GM12878 (cell line): ENCODE data around the gene ASAP3. TPM values are rescaled to one million over a fixed set of nuclear protein-coding genes. Genes with fewer than 3 reads are reported as not detected.

Experiments
- ASH2L ChIP-seq: fragments of 300-600, 200-600 bp; sonication (generic); IDR thresholded peaks from 2 replicates; pipeline ENCODE4 v1.6.1; 2017; ENCODE audit warnings: low read depth, mild to moderate bottlenecking, borderline replicate concordance
- ATF3 ChIP-seq: IDR thresholded peaks from 2 replicates; pipeline ENCODE4 v1.6.1; 2011; ENCODE audit warnings: low read depth, mild to moderate bottlenecking, low read length, moderate library complexity, borderline replicate concordance; ENCODE audit errors: extremely low read depth
- CEBPB ChIP-seq, 2 experiments: fragments of 150-350 bp in 1 of 2; IDR thresholded peaks; 2 replicates each; pipeline ENCODE4 v1.6.1; 2012 to 2014; ENCODE audit warnings: low read depth in 2 of 2, low read length in 2 of 2, borderline replicate concordance in 1 of 2, inconsistent platforms in 1 of 2
- EED ChIP-seq: sonication (generic); IDR thresholded peaks from 2 replicates; pipeline ENCODE4 v1.6.1; 2016; ENCODE audit warnings: antibody characterized with exemption, low read depth
- EP300 ChIP-seq, 2 experiments: fragments of 150-350 bp in 1 of 2; IDR thresholded peaks; 2 replicates each; pipeline ENCODE4 v1.6.1; 2011 to 2012; ENCODE audit warnings: low read depth in 2 of 2, low read length in 2 of 2, borderline replicate concordance in 1 of 2, improper control_type of control experiment in 1 of 2, inconsistent platforms in 1 of 2; ENCODE audit not compliant: control insufficient read depth in 1 of 2
- ETV6 ChIP-seq, 2 experiments: fragments of 450-650 bp in 1 of 2; IDR thresholded peaks in 1 of 2; conservative IDR thresholded peaks in 1 of 2; 2 replicates each; pipeline ENCODE4 v1.6.1; 2014; ENCODE audit warnings: antibody characterized with exemption in 1 of 2, borderline replicate concordance in 1 of 2, low read depth in 1 of 2, mild to moderate bottlenecking in 1 of 2, moderate library complexity in 1 of 2
- JUNB ChIP-seq: IDR thresholded peaks from 2 replicates; pipeline ENCODE4 v1.6.1; 2016; ENCODE audit warnings: antibody characterized with exemption, mild to moderate bottlenecking
- NFIC ChIP-seq: IDR thresholded peaks from 2 replicates; pipeline ENCODE4 v1.6.1; 2012; ENCODE audit warnings: low read depth, mild to moderate bottlenecking, inconsistent platforms, low read length, moderate library complexity
- PKNOX1 ChIP-seq: fragments of 450-650 bp; IDR thresholded peaks from 2 replicates; pipeline ENCODE4 v1.6.1; 2016; ENCODE audit warnings: mild to moderate bottlenecking
- RAD51 ChIP-seq: fragments of 450-650 bp; IDR thresholded peaks from 2 replicates; pipeline ENCODE4 v1.6.1; 2016; ENCODE audit warnings: moderate library complexity, mild to moderate bottlenecking, inconsistent platforms
- RB1 ChIP-seq: fragments of 450-650 bp; formaldehyde crosslinking; IDR thresholded peaks from 2 replicates; pipeline ENCODE4 v1.6.1; 2017; ENCODE audit warnings: mild to moderate bottlenecking, borderline replicate concordance
- SMAD1 ChIP-seq: fragments of 450-650 bp; IDR thresholded peaks from 2 replicates; pipeline ENCODE4 v1.6.1; 2018; ENCODE audit warnings: mild to moderate bottlenecking, low read depth; ENCODE audit not compliant: partially characterized antibody
- SMAD5 ChIP-seq: IDR thresholded peaks from 2 replicates; pipeline ENCODE4 v1.6.1; 2016; ENCODE audit warnings: antibody characterized with exemption, low read depth
- SMARCA5 ChIP-seq: fragments of 450-650 bp; IDR thresholded peaks from 2 replicates; pipeline ENCODE4 v1.6.1; 2017; ENCODE audit warnings: mild to moderate bottlenecking
- SPI1 ChIP-seq: IDR thresholded peaks from 2 replicates; pipeline ENCODE4 v1.6.1; 2011; ENCODE audit warnings: low read depth, mild to moderate bottlenecking, low read length, moderate library complexity, borderline replicate concordance; ENCODE audit not compliant: insufficient read depth
- SRF ChIP-seq, 2 experiments: IDR thresholded peaks; 2 replicates each; pipeline ENCODE4 v1.6.1; 2011; ENCODE audit warnings: low read depth in 2 of 2, low read length in 2 of 2, mild to moderate bottlenecking in 1 of 2, moderate library complexity in 1 of 2
- STAT3 ChIP-seq: IDR thresholded peaks from 2 replicates; pipeline ENCODE4 v1.6.1; 2011; ENCODE audit warnings: low read depth, low read length, improper control_type of control experiment
- TARDBP ChIP-seq: IDR thresholded peaks from 2 replicates; pipeline ENCODE4 v1.6.1; 2016; ENCODE audit warnings: borderline replicate concordance
- ZNF592 ChIP-seq: fragments of 450-650 bp; IDR thresholded peaks from 2 replicates; pipeline ENCODE4 v1.6.1; 2017; ENCODE audit warnings: mild to moderate bottlenecking, moderate library complexity
- polyA plus RNA-seq, 11 experiments: library from polyadenylated mRNA; depleted of rRNA in 4 of 11; unstranded in 6 of 11; stranded (reverse) in 5 of 11; fragments of >200 nt; fragmentation: Nextera tagmentation in 4 of 11; fragmentation: Illumina TruSeq in 1 of 11; extraction: Ambion mirVana in 4 of 11; extraction: Trizol in 1 of 11; gene quantifications; 1 replicate in 1 of 11; 2 replicates in 10 of 11; pipeline versions ENCODE4 v1.2.1 to v1.2.3, GENCODE V29; 2011 to 2016; ENCODE audit warnings: inconsistent platforms in 2 of 11, missing spikeins in 2 of 11, low read depth in 1 of 11
- total RNA-seq, 4 experiments: library from RNA; depleted of rRNA in 3 of 4; stranded (reverse); fragments of >200 nt in 3 of 4; fragmentation: Illumina TruSeq in 1 of 4; extraction: Trizol in 1 of 4; gene quantifications; 2 replicates each; pipeline versions ENCODE4 v1.2.1 to v1.2.3, GENCODE V29; 2013 to 2021
- TF ChIP-seq, protein P1 (sequence below): fragments of 450-650 bp; formaldehyde crosslinking; IDR thresholded peaks from 2 replicates; pipeline ENCODE4 v1.4.0; 2020; ENCODE audit warnings: mild to moderate bottlenecking, moderate library complexity

ASAP3 gene
- total and polyA plus RNA-seq, 10 of the 15 experiments (the other 5 are each of a cell fraction or from before 2014, with no cell fraction given), result 0.04 to 0.92 (median 0.34) TPM; not detected in 1

GRCh38 chr1:23533246-23534023 is 49.5 kb upstream of the ASAP3 start (continued):
- TF ChIP-seq SMARCA5 (no peak), SMAD5 (no peak), EP300 (IDR thresholded peaks at IDR 0.05; ENCODE audit: borderline replicate concordance in 1 of 2, control insufficient read depth in 1 of 2, low read depth in 2 of 2, low read length in 2 of 2) (no peak), ATF3 (no peak), PKNOX1 (0 out of 2 replicates have a peak, but pooled peaks have one; percentile 29), SMAD1 (no peak), RAD51 (no peak), EED (peak; percentile 83), ETV6 (conservative IDR thresholded peaks at IDR 0.05 in 1 of 2, IDR thresholded peaks at IDR 0.05 in 1 of 2; ENCODE audit: borderline replicate concordance in 1 of 2, low read depth in 1 of 2) (peak in 1 of 2 experiments; percentile 95; a peak in 2 of 4 replicates), SPI1 (no peak), RB1 (no peak), NFIC (peak; percentile 82; the same call in 1 of the 2 replicates), STAT3 (no peak), SRF (IDR thresholded peaks at IDR 0.05; ENCODE audit: low read depth in 2 of 2, low read length in 2 of 2) (0 out of 4 replicates have a peak, but pooled peaks of 1 of the 2 experiments have one; percentile 16), TARDBP (no peak), ASH2L (no peak), ZNF592 (no peak), CEBPB (IDR thresholded peaks at IDR 0.05; ENCODE audit: borderline replicate concordance in 1 of 2, low read depth in 2 of 2, low read length in 2 of 2) (no peak), JUNB (peak; percentile 96)
- TF ChIP-seq, protein P1, sequence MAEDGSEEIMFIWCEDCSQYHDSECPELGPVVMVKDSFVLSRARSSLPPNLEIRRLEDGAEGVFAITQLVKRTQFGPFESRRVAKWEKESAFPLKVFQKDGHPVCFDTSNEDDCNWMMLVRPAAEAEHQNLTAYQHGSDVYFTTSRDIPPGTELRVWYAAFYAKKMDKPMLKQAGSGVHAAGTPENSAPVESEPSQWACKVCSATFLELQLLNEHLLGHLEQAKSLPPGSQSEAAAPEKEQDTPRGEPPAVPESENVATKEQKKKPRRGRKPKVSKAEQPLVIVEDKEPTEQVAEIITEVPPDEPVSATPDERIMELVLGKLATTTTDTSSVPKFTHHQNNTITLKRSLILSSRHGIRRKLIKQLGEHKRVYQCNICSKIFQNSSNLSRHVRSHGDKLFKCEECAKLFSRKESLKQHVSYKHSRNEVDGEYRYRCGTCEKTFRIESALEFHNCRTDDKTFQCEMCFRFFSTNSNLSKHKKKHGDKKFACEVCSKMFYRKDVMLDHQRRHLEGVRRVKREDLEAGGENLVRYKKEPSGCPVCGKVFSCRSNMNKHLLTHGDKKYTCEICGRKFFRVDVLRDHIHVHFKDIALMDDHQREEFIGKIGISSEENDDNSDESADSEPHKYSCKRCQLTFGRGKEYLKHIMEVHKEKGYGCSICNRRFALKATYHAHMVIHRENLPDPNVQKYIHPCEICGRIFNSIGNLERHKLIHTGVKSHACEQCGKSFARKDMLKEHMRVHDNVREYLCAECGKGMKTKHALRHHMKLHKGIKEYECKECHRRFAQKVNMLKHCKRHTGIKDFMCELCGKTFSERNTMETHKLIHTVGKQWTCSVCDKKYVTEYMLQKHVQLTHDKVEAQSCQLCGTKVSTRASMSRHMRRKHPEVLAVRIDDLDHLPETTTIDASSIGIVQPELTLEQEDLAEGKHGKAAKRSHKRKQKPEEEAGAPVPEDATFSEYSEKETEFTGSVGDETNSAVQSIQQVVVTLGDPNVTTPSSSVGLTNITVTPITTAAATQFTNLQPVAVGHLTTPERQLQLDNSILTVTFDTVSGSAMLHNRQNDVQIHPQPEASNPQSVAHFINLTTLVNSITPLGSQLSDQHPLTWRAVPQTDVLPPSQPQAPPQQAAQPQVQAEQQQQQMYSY (CRISPR knock-in tag), result no peak
